KMS-11 (cell line): ENCODE results near the gene MGAT3.

Source experiments
- H2AFZ ChIP-seq: fragments of 200-600 bp; sonication (generic); 2 replicates; pipeline ENCODE4 v1.6.1; 2016; ENCODE audit warnings: antibody characterized with exemption, mixed run types, low read depth
- H3K27ac ChIP-seq: fragments of 200-600 bp; sonication (generic); 2 replicates; pipeline ENCODE4 v1.6.1; 2016; ENCODE audit warnings: mild to moderate bottlenecking, mixed run types
- H3K27me3 ChIP-seq: fragments of 200-600 bp; sonication (generic); 2 replicates; pipeline ENCODE4 v1.6.1; 2017; ENCODE audit warnings: mild to moderate bottlenecking, low read depth, mixed run types, moderate library complexity; ENCODE audit not compliant: insufficient read depth
- H3K36me3 ChIP-seq: fragments of 200-600 bp; sonication (generic); 2 replicates; pipeline ENCODE4 v1.6.1; 2017; ENCODE audit warnings: mild to moderate bottlenecking, mixed run types; ENCODE audit not compliant: insufficient read depth
- H3K4me1 ChIP-seq: fragments of 200-600 bp; sonication (generic); 2 replicates; pipeline ENCODE4 v1.6.1; 2016; ENCODE audit warnings: mild to moderate bottlenecking, low read depth, mixed run types; ENCODE audit not compliant: poor library complexity, severe bottlenecking
- H3K4me2 ChIP-seq: fragments of 200-600 bp; sonication (generic); 2 replicates; pipeline ENCODE4 v1.7.0; 2016; ENCODE audit warnings: mild to moderate bottlenecking, mixed run types
- H3K4me3 ChIP-seq: fragments of 200-600 bp; sonication (generic); IDR thresholded peaks from 2 replicates; pipeline ENCODE4 v1.6.1; 2017; ENCODE audit warnings: low read depth, low read length, mixed read lengths; ENCODE audit not compliant: insufficient read depth
- H3K79me2 ChIP-seq: fragments of 200-600 bp; sonication (generic); 2 replicates; pipeline ENCODE4 v1.6.1; 2016; ENCODE audit warnings: low read depth, mixed run types; ENCODE audit not compliant: insufficient read depth
- H3K9ac ChIP-seq: fragments of 200-600 bp; sonication (generic); 2 replicates; pipeline ENCODE4 v1.6.1; 2016; ENCODE audit warnings: mild to moderate bottlenecking, mixed run types
- H4K20me1 ChIP-seq: fragments of 200-600 bp; sonication (generic); 2 replicates; pipeline ENCODE4 v1.6.1; 2016; ENCODE audit warnings: mild to moderate bottlenecking, mixed run types; ENCODE audit not compliant: insufficient read depth
- CTCF ChIP-seq: fragments of 200-600 bp; sonication (generic); conservative IDR thresholded peaks from 2 replicates; pipeline ENCODE4 v1.6.1; 2017; ENCODE audit warnings: low read depth, mild to moderate bottlenecking, antibody characterized with exemption, low read length, moderate library complexity, mixed read lengths

The MGAT3 gene

GRCh38 chr22:39498802-39499201 lies 42.0 kb downstream of the MGAT3 start:
- no peak overlapping the region for H2AFZ ChIP-seq
- H3K4me2 ChIP-seq = no peak overlapping the region
- peaks cover 16% of the 10 kb centered on the region for H3K79me2 ChIP-seq
- no peak for TF ChIP-seq CTCF
- no peaks in the 10 kb centered on the region for H4K20me1 ChIP-seq
- H3K4me1 ChIP-seq = peaks cover 19% of the 10 kb centered on the region
- no peaks in the 10 kb centered on the region for H3K27me3 ChIP-seq
- no peak overlapping the region for H3K9ac ChIP-seq
- H3K4me3 ChIP-seq = no peak overlapping the region
- no peaks in the 10 kb centered on the region for H3K36me3 ChIP-seq
- no peak overlapping the region for H3K27ac ChIP-seq

GRCh38 chr22:39500101-39500500 lies 43.3 kb downstream of the MGAT3 start:
- H3K9ac ChIP-seq = no peak overlapping the region
- peaks cover 4% of the 10 kb centered on the region; the same call in 1 of the 2 replicates for H3K36me3 ChIP-seq
- no peak overlapping the region for H3K4me3 ChIP-seq
- no peak for TF ChIP-seq CTCF
- H3K27me3 ChIP-seq = no peaks in the 10 kb centered on the region
- no peak overlapping the region for H2AFZ ChIP-seq
- peaks cover 23% of the 10 kb centered on the region for H3K4me1 ChIP-seq
- no peaks in the 10 kb centered on the region for H4K20me1 ChIP-seq
- no peak overlapping the region for H3K4me2 ChIP-seq
- no peak overlapping the region for H3K27ac ChIP-seq
- peaks cover 29% of the 10 kb centered on the region for H3K79me2 ChIP-seq

GRCh38 chr22:39501644-39502108 lies 44.9 kb downstream of the MGAT3 start:
- 0 out of 2 replicates have a peak overlapping the region, but pooled peaks have one; percentile 52 for H3K27ac ChIP-seq
- no peaks in the 10 kb centered on the region for H3K27me3 ChIP-seq
- TF ChIP-seq CTCF = no peak
- H3K4me3 ChIP-seq = no peak overlapping the region
- peak overlapping the region; percentile 77; the same call in 1 of the 2 replicates for H3K9ac ChIP-seq
- H3K4me2 ChIP-seq = peak overlapping the region; percentile 97
- H3K4me1 ChIP-seq = peaks cover 16% of the 10 kb centered on the region
- peaks cover 44% of the 10 kb centered on the region for H3K79me2 ChIP-seq
- peak overlapping the region; percentile 69 for H2AFZ ChIP-seq
- H4K20me1 ChIP-seq = no peaks in the 10 kb centered on the region
- peaks cover 11% of the 10 kb centered on the region; the same call in 1 of the 2 replicates for H3K36me3 ChIP-seq

- Histone ChIP-seq H3K4me1 (peaks cover 14% of the 10 kb centered on the region), H3K36me3 (peaks cover 11% of the 10 kb centered on the region; the same call in 1 of the 2 replicates), H2AFZ (peak within 1 kb of the TSS; percentile 69), H3K79me2 (peaks cover 46% of the 10 kb centered on the region), H3K4me2 (peak within 1 kb of the TSS; percentile 97), H3K4me3 (no peak within 1 kb of the TSS), H3K9ac (peak within 1 kb of the TSS; percentile 77), H3K27ac (peak within 1 kb of the TSS; percentile 52), H4K20me1 (no peaks in the 10 kb centered on the region), H3K27me3 (no peaks in the 10 kb centered on the region)
- TF ChIP-seq CTCF = no peak
Measured at GRCh38 chr22:39502109-39502788, 45.4 kb downstream of the MGAT3 start, which contains the start of gene MIEF1. MIEF1 (plus strand) TSS chr22:39502290; CDS start chr22:39511295, 9,005 bp downstream.
